HEK293 (cell line): ENCODE results near the gene SETD4.

Experiments
- CTCF ChIA-PET: fragments of 350-600 bp; formaldehyde crosslinking; extraction: SDS; loops from one replicate; lab custom pipeline; 2021; ENCODE audit warnings: antibody characterized with exemption; lab: Yijun Ruan, JAX
- POLR2A ChIA-PET: fragments of 300-600 bp; formaldehyde crosslinking; extraction: SDS; loops from one replicate; lab custom pipeline; 2020; ENCODE audit warnings: antibody characterized with exemption, inconsistent platforms; lab: Yijun Ruan, JAX
- H3K27ac ChIP-seq: fragments of 200-500 bp; sonication (Bioruptor generic); 2 replicates; pipeline ENCODE4 v1.5.1; 2014; ENCODE audit warnings: low read depth, low read length, control low read depth, inconsistent platforms; ENCODE audit errors: extremely low read depth
- H3K36me3 ChIP-seq, 2 experiments: fragments of 200-500 bp in 1 of 2; sonication (Bioruptor generic) in 1 of 2; 1 replicate in 1 of 2; 2 replicates in 1 of 2; pipeline ENCODE4 v1.5.1; 2014 to 2017; ENCODE audit warnings: inconsistent platforms in 2 of 2, low read length in 2 of 2; ENCODE audit not compliant: control insufficient read depth in 2 of 2, insufficient read depth in 1 of 2
- H3K4me1 ChIP-seq: fragments of 200-500 bp; sonication (Bioruptor generic); 2 replicates; pipeline ENCODE4 v1.5.1; 2014; ENCODE audit warnings: mild to moderate bottlenecking, low read length, inconsistent platforms; ENCODE audit not compliant: control insufficient read depth, insufficient read depth
- H3K4me3 ChIP-seq: 2 replicates; pipeline ENCODE4 v1.5.1; 2011; ENCODE audit warnings: low read depth, mild to moderate bottlenecking, control low read depth, low read length, moderate library complexity
- H3K9me3 ChIP-seq: fragments of 200-500 bp; sonication (Bioruptor generic); 2 replicates; pipeline ENCODE4 v1.5.1; 2014; ENCODE audit warnings: low read depth, low read length, inconsistent platforms; ENCODE audit not compliant: control insufficient read depth, insufficient read depth
- GLI4 ChIP-seq: fragments of 450-650 bp; formaldehyde crosslinking; IDR thresholded peaks from 2 replicates; pipeline ENCODE4 v1.5.1; 2016; ENCODE audit warnings: missing biosample characterization, missing genetic modification characterization
- GLIS2 ChIP-seq: fragments of 450-650 bp; formaldehyde crosslinking; IDR thresholded peaks from 2 replicates; pipeline ENCODE4 v1.5.1; 2016; ENCODE audit warnings: missing biosample characterization, missing genetic modification characterization
- HOXD13 ChIP-seq: sonication (generic); formaldehyde crosslinking; IDR thresholded peaks from 2 replicates; pipeline ENCODE4 v1.8.0; 2022; ENCODE audit warnings: missing genetic modification reagents, borderline replicate concordance
- YY2 ChIP-seq: fragments of 450-650 bp; formaldehyde crosslinking; IDR thresholded peaks from 2 replicates; pipeline ENCODE4 v1.5.1; 2016; ENCODE audit warnings: missing biosample characterization, missing genetic modification characterization
- ZBTB48 ChIP-seq: fragments of 450-650 bp; formaldehyde crosslinking; IDR thresholded peaks from 2 replicates; pipeline ENCODE4 v1.5.1; 2016; ENCODE audit warnings: missing biosample characterization, missing genetic modification characterization
- ZNF157 ChIP-seq: fragments of 450-650 bp; formaldehyde crosslinking; IDR thresholded peaks from 2 replicates; pipeline ENCODE4 v1.5.1; 2016; ENCODE audit warnings: missing biosample characterization, missing genetic modification characterization
- ZNF169 ChIP-seq: fragments of 450-650 bp; formaldehyde crosslinking; IDR thresholded peaks from 2 replicates; pipeline ENCODE4 v1.5.1; 2016; ENCODE audit warnings: missing biosample characterization, missing genetic modification characterization
- ZNF211 ChIP-seq: fragments of 450-650 bp; formaldehyde crosslinking; IDR thresholded peaks from 2 replicates; pipeline ENCODE4 v1.5.1; 2016; ENCODE audit warnings: low read depth, missing biosample characterization, missing genetic modification characterization
- ZNF221 ChIP-seq: fragments of 450-650 bp; formaldehyde crosslinking; IDR thresholded peaks from 2 replicates; pipeline ENCODE4 v1.5.1; 2017; ENCODE audit warnings: missing biosample characterization, missing genetic modification characterization, borderline replicate concordance
- ZNF274 ChIP-seq, 2 experiments: fragments of 200-500 bp in 1 of 2; fragments of 450-650 bp in 1 of 2; sonication (Bioruptor generic) in 1 of 2; formaldehyde crosslinking in 1 of 2; IDR thresholded peaks; 2 replicates each; pipeline versions ENCODE4 v1.5.1 to v1.6.1; 2014 to 2016; ENCODE audit warnings: borderline replicate concordance in 1 of 2, inconsistent platforms in 1 of 2, low read length in 1 of 2, missing biosample characterization in 1 of 2, missing genetic modification characterization in 1 of 2
- ZNF350 ChIP-seq: fragments of 450-650 bp; formaldehyde crosslinking; IDR thresholded peaks from 2 replicates; pipeline ENCODE4 v1.5.0; 2017; ENCODE audit warnings: missing biosample characterization, mild to moderate bottlenecking, missing genetic modification characterization
- ZNF354C ChIP-seq: fragments of 450-650 bp; formaldehyde crosslinking; IDR thresholded peaks from 2 replicates; pipeline ENCODE4 v1.5.1; 2016; ENCODE audit warnings: missing biosample characterization, missing genetic modification characterization, low read depth, borderline replicate concordance
- ZNF423 ChIP-seq: fragments of 450-650 bp; formaldehyde crosslinking; IDR thresholded peaks from 2 replicates; pipeline ENCODE4 v1.5.1; 2016; ENCODE audit warnings: missing biosample characterization, missing genetic modification characterization
- ZNF48 ChIP-seq: fragments of 450-650 bp; formaldehyde crosslinking; IDR thresholded peaks from 2 replicates; pipeline ENCODE4 v1.5.1; 2016; ENCODE audit warnings: missing biosample characterization, missing genetic modification characterization
- ZNF521 ChIP-seq: fragments of 450-650 bp; formaldehyde crosslinking; IDR thresholded peaks from 2 replicates; pipeline ENCODE4 v1.5.1; 2017; ENCODE audit warnings: missing biosample characterization, mild to moderate bottlenecking, missing genetic modification characterization
- ZNF544 ChIP-seq: fragments of 450-650 bp; formaldehyde crosslinking; IDR thresholded peaks from 2 replicates; pipeline ENCODE4 v1.5.0; 2017; ENCODE audit warnings: missing biosample characterization, missing genetic modification characterization
- ZNF76 ChIP-seq: fragments of 450-650 bp; formaldehyde crosslinking; IDR thresholded peaks from 2 replicates; pipeline ENCODE4; 2016; ENCODE audit warnings: low read depth, missing biosample characterization, missing genetic modification characterization, borderline replicate concordance
- TF ChIP-seq, protein P1 (sequence below): fragments of 450-650 bp; formaldehyde crosslinking; IDR thresholded peaks from 2 replicates; pipeline ENCODE4 v1.5.1; 2017; ENCODE audit warnings: missing biosample characterization, missing genetic modification characterization
- TF ChIP-seq, protein P2 (sequence below): fragments of 450-650 bp; formaldehyde crosslinking; IDR thresholded peaks from 2 replicates; pipeline ENCODE4 v1.5.1; 2016; ENCODE audit warnings: missing biosample characterization, missing genetic modification characterization
- TF ChIP-seq, protein P3 (sequence below): fragments of 450-650 bp; formaldehyde crosslinking; IDR thresholded peaks from 2 replicates; pipeline ENCODE4 v1.5.1; 2016; ENCODE audit warnings: missing biosample characterization, missing genetic modification characterization
- TF ChIP-seq, protein P4 (sequence below): fragments of 450-650 bp; formaldehyde crosslinking; IDR thresholded peaks from 2 replicates; pipeline ENCODE4 v1.5.1; 2016; ENCODE audit warnings: missing biosample characterization, missing genetic modification characterization

The SETD4 gene

DNA sequence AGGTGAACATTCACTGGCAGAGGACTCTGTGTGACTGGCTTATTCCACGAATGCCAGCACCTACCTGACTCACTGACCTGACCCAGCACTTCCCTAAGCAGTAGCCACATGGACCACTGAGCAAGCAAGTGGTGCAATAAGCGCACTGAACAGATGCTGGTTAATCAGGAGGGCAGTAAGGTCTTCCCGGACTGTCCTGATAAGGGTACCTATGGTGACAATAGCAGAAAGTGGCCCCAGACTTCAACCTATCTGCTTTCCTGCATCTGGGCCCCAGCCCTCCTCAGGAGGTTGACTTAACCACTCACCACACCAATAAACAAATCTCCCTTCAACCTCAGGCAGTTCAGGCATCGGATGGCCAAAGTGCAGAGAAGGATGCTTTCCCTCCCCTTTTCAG, 65.7 kb downstream of the SETD4 start:
- Histone ChIP-seq H3K9me3 (no peaks in the 10 kb centered on the region), H3K4me3 (no peak overlapping the region), H3K36me3 (no peaks in the 10 kb centered on the region), H3K4me1 (no peaks in the 10 kb centered on the region), H3K27ac (no peak overlapping the region)
- ChIA-PET POLR2A (no interaction called here), CTCF (interaction anchor here (0.6 to 0.7 kb wide), 2 partner anchors 15 to 277 kb away, joined by 4 to 7 read pairs; no protein-coding TSS in a partner anchor)
- TF ChIP-seq ZNF544 (tag by site-specific recombination) (no peak), ZNF274 (IDR thresholded peaks at IDR 0.05; ENCODE audit: low read length) (no peak), ZNF274 (tag by site-specific recombination; IDR thresholded peaks at IDR 0.05; ENCODE audit: borderline replicate concordance) (no peak), YY2 (tag by site-specific recombination) (no peak), HOXD13 (CRISPR knock-in tag) (no peak), ZNF354C (tag by site-specific recombination) (no peak), ZNF221 (tag by site-specific recombination) (no peak), ZNF76 (no peak), GLIS2 (tag by site-specific recombination) (no peak), GLI4 (tag by site-specific recombination) (no peak)
- TF ChIP-seq, protein P1, sequence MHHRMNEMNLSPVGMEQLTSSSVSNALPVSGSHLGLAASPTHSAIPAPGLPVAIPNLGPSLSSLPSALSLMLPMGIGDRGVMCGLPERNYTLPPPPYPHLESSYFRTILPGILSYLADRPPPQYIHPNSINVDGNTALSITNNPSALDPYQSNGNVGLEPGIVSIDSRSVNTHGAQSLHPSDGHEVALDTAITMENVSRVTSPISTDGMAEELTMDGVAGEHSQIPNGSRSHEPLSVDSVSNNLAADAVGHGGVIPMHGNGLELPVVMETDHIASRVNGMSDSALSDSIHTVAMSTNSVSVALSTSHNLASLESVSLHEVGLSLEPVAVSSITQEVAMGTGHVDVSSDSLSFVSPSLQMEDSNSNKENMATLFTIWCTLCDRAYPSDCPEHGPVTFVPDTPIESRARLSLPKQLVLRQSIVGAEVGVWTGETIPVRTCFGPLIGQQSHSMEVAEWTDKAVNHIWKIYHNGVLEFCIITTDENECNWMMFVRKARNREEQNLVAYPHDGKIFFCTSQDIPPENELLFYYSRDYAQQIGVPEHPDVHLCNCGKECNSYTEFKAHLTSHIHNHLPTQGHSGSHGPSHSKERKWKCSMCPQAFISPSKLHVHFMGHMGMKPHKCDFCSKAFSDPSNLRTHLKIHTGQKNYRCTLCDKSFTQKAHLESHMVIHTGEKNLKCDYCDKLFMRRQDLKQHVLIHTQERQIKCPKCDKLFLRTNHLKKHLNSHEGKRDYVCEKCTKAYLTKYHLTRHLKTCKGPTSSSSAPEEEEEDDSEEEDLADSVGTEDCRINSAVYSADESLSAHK (tag by site-specific recombination), result no peak
- TF ChIP-seq, protein P2, sequence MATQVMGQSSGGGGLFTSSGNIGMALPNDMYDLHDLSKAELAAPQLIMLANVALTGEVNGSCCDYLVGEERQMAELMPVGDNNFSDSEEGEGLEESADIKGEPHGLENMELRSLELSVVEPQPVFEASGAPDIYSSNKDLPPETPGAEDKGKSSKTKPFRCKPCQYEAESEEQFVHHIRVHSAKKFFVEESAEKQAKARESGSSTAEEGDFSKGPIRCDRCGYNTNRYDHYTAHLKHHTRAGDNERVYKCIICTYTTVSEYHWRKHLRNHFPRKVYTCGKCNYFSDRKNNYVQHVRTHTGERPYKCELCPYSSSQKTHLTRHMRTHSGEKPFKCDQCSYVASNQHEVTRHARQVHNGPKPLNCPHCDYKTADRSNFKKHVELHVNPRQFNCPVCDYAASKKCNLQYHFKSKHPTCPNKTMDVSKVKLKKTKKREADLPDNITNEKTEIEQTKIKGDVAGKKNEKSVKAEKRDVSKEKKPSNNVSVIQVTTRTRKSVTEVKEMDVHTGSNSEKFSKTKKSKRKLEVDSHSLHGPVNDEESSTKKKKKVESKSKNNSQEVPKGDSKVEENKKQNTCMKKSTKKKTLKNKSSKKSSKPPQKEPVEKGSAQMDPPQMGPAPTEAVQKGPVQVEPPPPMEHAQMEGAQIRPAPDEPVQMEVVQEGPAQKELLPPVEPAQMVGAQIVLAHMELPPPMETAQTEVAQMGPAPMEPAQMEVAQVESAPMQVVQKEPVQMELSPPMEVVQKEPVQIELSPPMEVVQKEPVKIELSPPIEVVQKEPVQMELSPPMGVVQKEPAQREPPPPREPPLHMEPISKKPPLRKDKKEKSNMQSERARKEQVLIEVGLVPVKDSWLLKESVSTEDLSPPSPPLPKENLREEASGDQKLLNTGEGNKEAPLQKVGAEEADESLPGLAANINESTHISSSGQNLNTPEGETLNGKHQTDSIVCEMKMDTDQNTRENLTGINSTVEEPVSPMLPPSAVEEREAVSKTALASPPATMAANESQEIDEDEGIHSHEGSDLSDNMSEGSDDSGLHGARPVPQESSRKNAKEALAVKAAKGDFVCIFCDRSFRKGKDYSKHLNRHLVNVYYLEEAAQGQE (tag by site-specific recombination), result no peak
- TF ChIP-seq, protein P3, sequence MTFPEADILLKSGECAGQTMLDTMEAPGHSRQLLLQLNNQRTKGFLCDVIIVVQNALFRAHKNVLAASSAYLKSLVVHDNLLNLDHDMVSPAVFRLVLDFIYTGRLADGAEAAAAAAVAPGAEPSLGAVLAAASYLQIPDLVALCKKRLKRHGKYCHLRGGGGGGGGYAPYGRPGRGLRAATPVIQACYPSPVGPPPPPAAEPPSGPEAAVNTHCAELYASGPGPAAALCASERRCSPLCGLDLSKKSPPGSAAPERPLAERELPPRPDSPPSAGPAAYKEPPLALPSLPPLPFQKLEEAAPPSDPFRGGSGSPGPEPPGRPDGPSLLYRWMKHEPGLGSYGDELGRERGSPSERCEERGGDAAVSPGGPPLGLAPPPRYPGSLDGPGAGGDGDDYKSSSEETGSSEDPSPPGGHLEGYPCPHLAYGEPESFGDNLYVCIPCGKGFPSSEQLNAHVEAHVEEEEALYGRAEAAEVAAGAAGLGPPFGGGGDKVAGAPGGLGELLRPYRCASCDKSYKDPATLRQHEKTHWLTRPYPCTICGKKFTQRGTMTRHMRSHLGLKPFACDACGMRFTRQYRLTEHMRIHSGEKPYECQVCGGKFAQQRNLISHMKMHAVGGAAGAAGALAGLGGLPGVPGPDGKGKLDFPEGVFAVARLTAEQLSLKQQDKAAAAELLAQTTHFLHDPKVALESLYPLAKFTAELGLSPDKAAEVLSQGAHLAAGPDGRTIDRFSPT (tag by site-specific recombination), result no peak

DNA sequence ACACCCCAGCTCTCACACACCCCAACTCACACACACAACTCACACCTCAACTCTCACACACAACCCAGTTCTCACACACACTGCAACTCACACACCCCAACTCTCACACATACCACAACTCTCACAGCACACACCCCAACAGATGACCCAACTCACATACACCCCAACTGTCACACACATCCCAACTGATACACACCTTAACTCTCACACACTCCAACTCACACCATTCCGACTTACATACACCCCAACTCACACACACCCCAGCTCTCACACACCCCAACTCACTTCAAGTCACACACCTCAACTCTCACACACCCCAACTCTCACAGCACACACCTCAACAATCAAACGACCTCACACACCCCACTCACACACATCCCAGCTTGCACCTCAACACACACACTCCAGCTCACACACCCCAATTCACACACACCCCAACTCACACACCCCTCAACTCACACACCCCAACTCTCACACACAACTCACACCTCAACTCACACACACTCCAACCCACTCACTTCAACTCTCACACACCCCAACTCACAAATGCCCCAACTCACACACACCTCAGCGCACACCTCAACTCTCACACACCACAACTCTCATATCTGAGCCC, 66.3 kb downstream of the SETD4 start:
- H3K27ac ChIP-seq, result no peak overlapping the region
- ChIA-PET POLR2A (interaction anchor here (0.6 kb wide), 1 partner anchor 65 kb away, joined by 3 read pairs; no protein-coding TSS in a partner anchor), CTCF (interaction anchor here (0.6 to 0.7 kb wide), 2 partner anchors 16 to 276 kb away, joined by 4 to 7 read pairs; no protein-coding TSS in a partner anchor)
- no peaks in the 10 kb centered on the region for H3K9me3 ChIP-seq
- H3K4me1 ChIP-seq, result no peaks in the 10 kb centered on the region
- no peaks in the 10 kb centered on the region for H3K36me3 ChIP-seq
- no peak overlapping the region for H3K4me3 ChIP-seq
- TF ChIP-seq, protein P4, sequence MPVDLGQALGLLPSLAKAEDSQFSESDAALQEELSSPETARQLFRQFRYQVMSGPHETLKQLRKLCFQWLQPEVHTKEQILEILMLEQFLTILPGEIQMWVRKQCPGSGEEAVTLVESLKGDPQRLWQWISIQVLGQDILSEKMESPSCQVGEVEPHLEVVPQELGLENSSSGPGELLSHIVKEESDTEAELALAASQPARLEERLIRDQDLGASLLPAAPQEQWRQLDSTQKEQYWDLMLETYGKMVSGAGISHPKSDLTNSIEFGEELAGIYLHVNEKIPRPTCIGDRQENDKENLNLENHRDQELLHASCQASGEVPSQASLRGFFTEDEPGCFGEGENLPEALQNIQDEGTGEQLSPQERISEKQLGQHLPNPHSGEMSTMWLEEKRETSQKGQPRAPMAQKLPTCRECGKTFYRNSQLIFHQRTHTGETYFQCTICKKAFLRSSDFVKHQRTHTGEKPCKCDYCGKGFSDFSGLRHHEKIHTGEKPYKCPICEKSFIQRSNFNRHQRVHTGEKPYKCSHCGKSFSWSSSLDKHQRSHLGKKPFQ (tag by site-specific recombination), result peak; percentile 83
- TF ChIP-seq ZNF169, result 0 out of 2 replicates have a peak, but pooled peaks have one; percentile 43
- no peak for TF ChIP-seq ZNF423 (tag by site-specific recombination)
- TF ChIP-seq ZNF211, result 0 out of 2 replicates have a peak, but pooled peaks have one; percentile 10
- no peak for TF ChIP-seq ZNF350 (tag by site-specific recombination)
- TF ChIP-seq ZNF48 (tag by site-specific recombination), result 0 out of 2 replicates have a peak, but pooled peaks have one; percentile 14
- TF ChIP-seq ZNF274 (IDR thresholded peaks at IDR 0.05; ENCODE audit: low read length), result no peak
- 0 out of 2 replicates have a peak, but pooled peaks have one; percentile 42 for TF ChIP-seq ZNF274 (tag by site-specific recombination; IDR thresholded peaks at IDR 0.05; ENCODE audit: borderline replicate concordance)
- no peak for TF ChIP-seq ZNF157 (tag by site-specific recombination)
- 0 out of 2 replicates have a peak, but pooled peaks have one; percentile 8 for TF ChIP-seq ZBTB48 (tag by site-specific recombination)
- no peak for TF ChIP-seq ZNF521 (tag by site-specific recombination)
